ENCODE results near the gene ITIH1. TPM values are rescaled to one million over a fixed set of nuclear protein-coding genes. Genes with fewer than 3 reads are reported as not detected.

The ITIH1 gene
- total and polyA plus RNA-seq, 11 donors: 0.04 to 0.23 (median 0.21) TPM; not detected in 8

DNA sequence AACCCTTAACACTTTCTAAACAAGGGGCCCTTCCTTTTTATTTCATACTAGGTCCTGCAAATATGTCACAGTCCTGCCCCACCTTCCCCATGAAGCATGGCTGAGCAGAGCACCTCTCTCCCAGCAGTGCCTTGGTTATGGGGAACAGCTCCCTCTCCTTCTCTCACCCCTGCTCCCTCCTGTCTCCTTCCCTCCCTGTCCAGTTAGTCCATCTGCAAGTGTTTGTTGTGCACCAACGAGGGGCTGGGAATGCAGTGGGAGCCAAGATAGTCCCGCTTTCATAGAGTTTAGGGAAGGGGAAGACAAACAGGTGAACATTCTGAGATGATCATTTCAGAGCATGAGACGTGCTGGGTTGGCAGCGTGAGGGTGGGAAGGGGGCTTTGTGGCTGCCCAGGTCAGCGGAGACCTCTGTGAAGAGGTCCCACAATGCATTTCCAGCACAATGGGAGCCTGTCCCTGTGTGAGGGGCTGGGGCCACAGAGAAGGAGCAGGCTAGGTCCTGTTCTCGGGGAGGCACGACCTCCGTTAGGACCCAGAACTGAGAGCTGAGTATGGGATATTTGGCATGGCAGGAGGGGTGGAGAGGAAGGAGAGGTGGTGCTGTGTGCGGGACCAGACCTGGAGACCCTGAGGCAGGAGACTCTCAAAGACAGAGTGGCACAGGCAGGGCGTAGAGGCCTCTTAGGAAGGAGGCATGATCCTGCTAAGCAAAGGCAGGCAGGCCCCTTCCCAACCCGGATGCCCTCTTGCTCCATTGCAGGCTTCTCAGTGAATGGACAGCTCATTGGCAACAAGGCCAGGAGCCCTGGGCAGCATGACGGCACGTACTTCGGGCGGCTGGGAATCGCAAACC is 11.7 kb downstream of the ITIH1 start:
- ATAC-seq (no peak), DNase-seq (peak in 2 of 5 donors; percentile 8 to 44)
- H3K4me1 ChIP-seq: no peaks in the 10 kb centered on the region
- no peaks in the 10 kb centered on the region for H3K36me3 ChIP-seq
- H3K27ac ChIP-seq: no peak overlapping the region
- WGBS, 4 donors: 80 to 88% (median 86%) methylated on average over 16 of the region's 16 CpGs
- TF ChIP-seq, protein P1, sequence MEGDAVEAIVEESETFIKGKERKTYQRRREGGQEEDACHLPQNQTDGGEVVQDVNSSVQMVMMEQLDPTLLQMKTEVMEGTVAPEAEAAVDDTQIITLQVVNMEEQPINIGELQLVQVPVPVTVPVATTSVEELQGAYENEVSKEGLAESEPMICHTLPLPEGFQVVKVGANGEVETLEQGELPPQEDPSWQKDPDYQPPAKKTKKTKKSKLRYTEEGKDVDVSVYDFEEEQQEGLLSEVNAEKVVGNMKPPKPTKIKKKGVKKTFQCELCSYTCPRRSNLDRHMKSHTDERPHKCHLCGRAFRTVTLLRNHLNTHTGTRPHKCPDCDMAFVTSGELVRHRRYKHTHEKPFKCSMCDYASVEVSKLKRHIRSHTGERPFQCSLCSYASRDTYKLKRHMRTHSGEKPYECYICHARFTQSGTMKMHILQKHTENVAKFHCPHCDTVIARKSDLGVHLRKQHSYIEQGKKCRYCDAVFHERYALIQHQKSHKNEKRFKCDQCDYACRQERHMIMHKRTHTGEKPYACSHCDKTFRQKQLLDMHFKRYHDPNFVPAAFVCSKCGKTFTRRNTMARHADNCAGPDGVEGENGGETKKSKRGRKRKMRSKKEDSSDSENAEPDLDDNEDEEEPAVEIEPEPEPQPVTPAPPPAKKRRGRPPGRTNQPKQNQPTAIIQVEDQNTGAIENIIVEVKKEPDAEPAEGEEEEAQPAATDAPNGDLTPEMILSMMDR (IDR thresholded peaks at IDR 0.05): no peak
- no peak for TF ChIP-seq POLR2A (IDR thresholded peaks at IDR 0.05)
- intact Hi-C loops (cut with DNase I): no loop called here
- H3K27me3 ChIP-seq: no peaks in the 10 kb centered on the region
- H3K9me3 ChIP-seq: no peaks in the 10 kb centered on the region
- H3K4me3 ChIP-seq: no peak overlapping the region

DNA sequence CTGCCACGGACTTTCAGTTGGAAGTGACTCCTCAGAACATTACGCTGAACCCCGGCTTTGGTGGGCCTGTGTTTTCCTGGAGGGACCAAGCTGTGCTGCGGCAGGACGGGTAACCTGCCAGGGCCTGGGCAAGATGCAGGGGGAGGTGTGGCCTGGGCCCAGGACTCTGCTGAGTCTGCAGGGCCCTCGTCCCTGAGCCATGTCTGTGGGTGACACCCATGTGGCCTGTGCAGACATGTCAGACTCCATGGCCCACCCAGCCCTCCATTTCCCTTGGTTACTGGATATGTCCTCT is 12.3 kb downstream of the ITIH1 start:
- TF ChIP-seq, protein P1 (IDR thresholded peaks at IDR 0.05): no peak
- TF ChIP-seq POLR2A (IDR thresholded peaks at IDR 0.05): no peak
- Histone ChIP-seq H3K9me3 (no peaks in the 10 kb centered on the region), H3K4me3 (no peak overlapping the region), H3K27ac (no peak overlapping the region), H3K4me1 (no peaks in the 10 kb centered on the region), H3K36me3 (no peaks in the 10 kb centered on the region), H3K27me3 (no peaks in the 10 kb centered on the region)
- intact Hi-C loops (cut with DNase I): no loop called here
- 90 to 93% (median 92%) methylated on average over 6 of the region's 6 CpGs for WGBS, 4 donors
- ATAC-seq: no peak
- peak in 2 of 5 donors; percentile 18 to 51 for DNase-seq

DNA sequence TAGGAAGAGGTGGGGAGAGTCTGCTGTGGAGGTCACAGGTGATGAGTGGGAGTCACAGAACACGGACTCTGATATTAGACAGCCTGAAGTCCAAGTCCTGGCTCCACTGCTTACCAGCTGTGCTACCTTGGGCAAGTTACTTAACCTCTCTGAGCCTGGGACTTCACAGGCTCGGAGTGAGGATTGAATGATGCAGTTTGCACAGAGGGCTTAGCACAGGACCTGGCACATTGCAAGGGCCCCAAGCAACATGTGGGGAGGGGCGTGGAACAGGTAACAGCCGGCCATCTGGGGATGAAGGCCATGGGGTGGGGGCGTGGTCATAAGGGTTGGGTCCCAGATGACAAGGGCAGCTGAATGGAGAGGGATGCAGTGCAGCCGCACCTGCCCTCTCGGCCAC is 12.9 kb downstream of the ITIH1 start:
- H3K36me3 ChIP-seq: no peaks in the 10 kb centered on the region
- intact Hi-C loops (cut with DNase I): no loop called here
- H3K4me1 ChIP-seq: no peaks in the 10 kb centered on the region
- H3K27me3 ChIP-seq: no peaks in the 10 kb centered on the region
- no peaks in the 10 kb centered on the region for H3K9me3 ChIP-seq
- TF ChIP-seq, protein P1 (IDR thresholded peaks at IDR 0.05): no peak
- TF ChIP-seq POLR2A (IDR thresholded peaks at IDR 0.05): no peak
- WGBS, 4 donors: 81 to 93% (median 84%) methylated on average over 7 of the region's 7 CpGs
- H3K27ac ChIP-seq: no peak overlapping the region
- no peak overlapping the region for H3K4me3 ChIP-seq
- DNase-seq: peak in 2 of 5 donors; percentile 2 to 23
- ATAC-seq: no peak

DNA sequence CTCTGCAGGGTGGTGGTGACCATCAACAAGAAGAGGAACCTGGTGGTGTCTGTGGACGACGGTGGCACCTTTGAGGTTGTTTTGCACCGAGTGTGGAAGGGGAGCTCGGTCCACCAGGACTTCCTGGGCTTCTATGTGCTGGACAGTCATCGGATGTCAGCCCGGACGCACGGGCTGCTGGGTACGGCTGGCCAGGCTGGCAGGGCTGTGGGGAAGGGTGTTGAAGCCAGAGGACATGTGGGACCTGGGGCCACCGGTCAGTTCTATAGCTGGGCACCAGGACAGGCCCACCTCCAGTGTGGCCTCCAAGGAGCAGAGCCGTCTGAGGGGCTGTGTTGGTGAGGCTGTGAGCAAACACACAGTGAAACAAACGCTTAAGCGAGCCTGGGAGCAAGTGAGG is 13.3 kb downstream of the ITIH1 start:
- no peaks in the 10 kb centered on the region for H3K4me1 ChIP-seq
- 88 to 92% (median 89%) methylated on average over 8 to 13 of the region's 13 CpGs for WGBS, 4 donors
- intact Hi-C loops (cut with DNase I): no loop called here
- no peaks in the 10 kb centered on the region for H3K27me3 ChIP-seq
- no peaks in the 10 kb centered on the region for H3K36me3 ChIP-seq
- no peak overlapping the region for H3K4me3 ChIP-seq
- peak in 2 of 5 donors; percentile 13 to 23 for DNase-seq
- no peak overlapping the region for H3K27ac ChIP-seq
- no peak for ATAC-seq
- TF ChIP-seq POLR2A (IDR thresholded peaks at IDR 0.05): no peak
- TF ChIP-seq, protein P1 (IDR thresholded peaks at IDR 0.05): no peak
- no peaks in the 10 kb centered on the region for H3K9me3 ChIP-seq
